K562 (cell line): Measurements from ENCODE around the gene MYOM1. TPM values are rescaled to one million over a fixed set of nuclear protein-coding genes. Genes with fewer than 3 reads are reported as not detected.

Experiments used
- CEBPG ChIP-seq, 3 experiments: fragments of 200-800 bp in 1 of 3; sonication (Bioruptor generic) in 1 of 3; sonication (generic) in 1 of 3; formaldehyde crosslinking in 1 of 3; IDR thresholded peaks in 2 of 3; conservative IDR thresholded peaks in 1 of 3; 2 replicates each; pipeline versions ENCODE4 v1.6.1 to v1.8.0; 2016 to 2022; ENCODE audit warnings: missing compliant biosample characterization in 2 of 3, missing genetic modification characterization in 2 of 3, mild to moderate bottlenecking in 1 of 3, missing genetic modification reagents in 1 of 3
- ELF1 ChIP-seq: fragments of 200-800 bp; sonication (Bioruptor generic); IDR thresholded peaks from 2 replicates; pipeline ENCODE4 v1.6.1; 2016; ENCODE audit warnings: missing genetic modification characterization, missing compliant biosample characterization
- ELK1 ChIP-seq: sonication (generic); formaldehyde crosslinking; IDR thresholded peaks from 2 replicates; pipeline ENCODE4 v1.8.1; 2022; ENCODE audit warnings: missing genetic modification reagents
- EWSR1 ChIP-seq: fragments of 450-650 bp; IDR thresholded peaks from 2 replicates; pipeline ENCODE4 v1.6.1; 2018; ENCODE audit warnings: borderline replicate concordance, mild to moderate bottlenecking, low read depth, moderate library complexity; ENCODE audit not compliant: partially characterized antibody
- GABPB1 ChIP-seq: sonication (generic); formaldehyde crosslinking; IDR thresholded peaks from 2 replicates; pipeline ENCODE4 v1.8.0; 2022; ENCODE audit warnings: mild to moderate bottlenecking, missing genetic modification reagents
- MED1 ChIP-seq: sonication (generic); formaldehyde crosslinking; IDR thresholded peaks from 2 replicates; pipeline ENCODE4 v1.8.1; 2023; ENCODE audit warnings: missing genetic modification reagents, borderline replicate concordance
- NCOA6 ChIP-seq: fragments of 450-650 bp; IDR thresholded peaks from 2 replicates; pipeline ENCODE4 v1.6.1; 2017; ENCODE audit warnings: mild to moderate bottlenecking
- RBBP5 ChIP-seq: fragments of 200-600 bp; sonication (generic); IDR thresholded peaks from 2 replicates; pipeline ENCODE4 v1.6.1; 2012; ENCODE audit warnings: borderline replicate concordance, mild to moderate bottlenecking, low read length, control low read depth, inconsistent platforms; ENCODE audit not compliant: insufficient read depth, poor library complexity, severe bottlenecking
- SAFB ChIP-seq: fragments of 200-400 bp; formaldehyde crosslinking; IDR thresholded peaks from 2 replicates; pipeline ENCODE4 v1.6.1; 2017; ENCODE audit warnings: low read depth, low read length, borderline replicate concordance
- SAFB2 ChIP-seq: fragments of 200-400 bp; formaldehyde crosslinking; IDR thresholded peaks from 2 replicates; pipeline ENCODE4 v1.6.1; 2018; ENCODE audit warnings: borderline replicate concordance, low read length, low read depth, moderate library complexity; ENCODE audit not compliant: severe bottlenecking
- SMAD3 ChIP-seq: fragments of 450-650 bp; formaldehyde crosslinking; conservative IDR thresholded peaks from 2 replicates; pipeline ENCODE4 v1.4.0; 2020; ENCODE audit warnings: mild to moderate bottlenecking
- SUPT5H ChIP-seq: fragments of 450-650 bp; IDR thresholded peaks from 2 replicates; pipeline ENCODE4 v1.6.1; 2016
- TFAP4 ChIP-seq: sonication (generic); formaldehyde crosslinking; IDR thresholded peaks from 2 replicates; pipeline ENCODE4 v1.8.0; 2022; ENCODE audit warnings: missing genetic modification reagents, mild to moderate bottlenecking, moderate library complexity, borderline replicate concordance
- U2AF1 ChIP-seq: fragments of 200-400 bp; formaldehyde crosslinking; optimal IDR thresholded peaks from 2 replicates; pipeline ENCODE3; 2017; ENCODE audit warnings: mild to moderate bottlenecking, low read depth, low read length, moderate library complexity
- ZC3H11A ChIP-seq: IDR thresholded peaks from 2 replicates; pipeline ENCODE4 v1.6.1; 2012; ENCODE audit warnings: low read depth, low read length, improper control_type of control experiment
- ZNF57 ChIP-seq: fragments of 450-650 bp; formaldehyde crosslinking; IDR thresholded peaks from 2 replicates; pipeline ENCODE4 v1.4.0; 2020; ENCODE audit warnings: mild to moderate bottlenecking, moderate library complexity
- ZNF75A ChIP-seq: fragments of 450-650 bp; formaldehyde crosslinking; IDR thresholded peaks from 2 replicates; pipeline ENCODE4 v1.4.0; 2020; ENCODE audit warnings: mild to moderate bottlenecking
- polyA plus RNA-seq, 8 experiments: library from polyadenylated mRNA; depleted of rRNA in 4 of 8; stranded (reverse) in 5 of 8; unstranded in 3 of 8; fragments of >200 nt; fragmentation: Nextera tagmentation in 2 of 8; fragmentation: Illumina TruSeq in 1 of 8; extraction: Ambion mirVana in 2 of 8; extraction: Trizol in 1 of 8; gene quantifications; 2 replicates each; pipeline versions ENCODE4 v1.2.1 to v1.2.3, GENCODE V29; 2011 to 2014; ENCODE audit warnings: inconsistent platforms in 1 of 8, missing spikeins in 1 of 8
- total RNA-seq, 7 experiments: library from RNA; depleted of rRNA in 6 of 7; stranded (reverse); fragments of >200 nt in 6 of 7; fragmentation: Illumina TruSeq in 2 of 7; extraction: Trizol in 2 of 7; gene quantifications; 2 replicates each; pipeline versions ENCODE4 v1.2.1 to v1.2.3, GENCODE V29; 2011 to 2021; ENCODE audit warnings: low replicate concordance in 1 of 7
- TF ChIP-seq, protein P1 (sequence below): sonication (generic); formaldehyde crosslinking; IDR thresholded peaks from 2 replicates; pipeline ENCODE4 v1.8.0; 2023; ENCODE audit warnings: missing genetic modification reagents, mild to moderate bottlenecking, borderline replicate concordance
- TF ChIP-seq, protein P2 (sequence below): sonication (generic); formaldehyde crosslinking; IDR thresholded peaks from 2 replicates; pipeline ENCODE4 v1.9.0; 2022; ENCODE audit warnings: mild to moderate bottlenecking, missing genetic modification reagents

Gene MYOM1
- total and polyA plus RNA-seq, 9 of the 15 experiments (the other 6 are each of a cell fraction or from before 2014, with no cell fraction given) = 0.01 to 0.62 (median 0.25) TPM

DNA sequence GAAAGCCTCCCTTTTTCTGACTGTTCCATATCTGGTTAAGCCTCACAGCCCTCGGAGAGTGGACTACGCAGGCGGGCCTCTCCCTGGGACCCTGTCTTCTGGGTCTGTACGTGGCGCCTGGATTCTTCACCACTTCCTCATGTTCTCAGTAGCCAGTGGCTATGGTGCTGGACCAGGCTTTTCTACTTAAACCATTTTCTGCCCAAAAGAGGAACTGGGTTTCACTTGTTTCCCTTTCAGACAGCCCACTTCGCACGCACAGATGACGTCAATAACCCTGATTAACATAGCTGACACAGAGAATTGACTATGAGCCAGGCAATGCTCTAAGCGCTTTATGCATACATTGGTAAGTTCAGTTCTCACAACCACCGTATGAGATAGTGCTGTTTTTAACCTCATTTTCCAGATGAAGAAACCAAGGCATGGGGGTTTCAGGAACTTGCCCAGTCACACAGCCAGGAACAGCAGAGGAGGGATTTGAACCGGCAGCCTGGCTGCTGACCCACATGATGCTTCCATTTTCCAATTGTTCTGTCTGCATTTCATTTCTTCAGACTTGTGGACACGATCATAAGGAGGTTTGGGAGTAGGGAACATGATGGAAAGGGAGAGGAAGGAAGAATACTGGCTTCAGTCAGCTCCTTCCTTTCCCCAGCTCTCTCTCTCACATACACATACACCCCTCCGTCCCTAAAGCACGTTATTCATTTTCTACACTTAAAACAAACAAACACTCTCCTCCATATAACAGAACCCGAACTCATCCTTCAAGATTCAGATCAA, 41.7 kb downstream of the MYOM1 start (continued):
- peak; percentile 25; the same call in 1 of the 2 replicates for TF ChIP-seq TFAP4 (CRISPR knock-in tag)
- TF ChIP-seq EWSR1 = no peak
- no peak for TF ChIP-seq ELF1 (tag)
- TF ChIP-seq ZNF75A (CRISPR knock-in tag) = no peak
- TF ChIP-seq SAFB = no peak
- peak; percentile 58; the same call in 1 of the 2 replicates for TF ChIP-seq GABPB1 (CRISPR knock-in tag)
- TF ChIP-seq, protein P1, sequence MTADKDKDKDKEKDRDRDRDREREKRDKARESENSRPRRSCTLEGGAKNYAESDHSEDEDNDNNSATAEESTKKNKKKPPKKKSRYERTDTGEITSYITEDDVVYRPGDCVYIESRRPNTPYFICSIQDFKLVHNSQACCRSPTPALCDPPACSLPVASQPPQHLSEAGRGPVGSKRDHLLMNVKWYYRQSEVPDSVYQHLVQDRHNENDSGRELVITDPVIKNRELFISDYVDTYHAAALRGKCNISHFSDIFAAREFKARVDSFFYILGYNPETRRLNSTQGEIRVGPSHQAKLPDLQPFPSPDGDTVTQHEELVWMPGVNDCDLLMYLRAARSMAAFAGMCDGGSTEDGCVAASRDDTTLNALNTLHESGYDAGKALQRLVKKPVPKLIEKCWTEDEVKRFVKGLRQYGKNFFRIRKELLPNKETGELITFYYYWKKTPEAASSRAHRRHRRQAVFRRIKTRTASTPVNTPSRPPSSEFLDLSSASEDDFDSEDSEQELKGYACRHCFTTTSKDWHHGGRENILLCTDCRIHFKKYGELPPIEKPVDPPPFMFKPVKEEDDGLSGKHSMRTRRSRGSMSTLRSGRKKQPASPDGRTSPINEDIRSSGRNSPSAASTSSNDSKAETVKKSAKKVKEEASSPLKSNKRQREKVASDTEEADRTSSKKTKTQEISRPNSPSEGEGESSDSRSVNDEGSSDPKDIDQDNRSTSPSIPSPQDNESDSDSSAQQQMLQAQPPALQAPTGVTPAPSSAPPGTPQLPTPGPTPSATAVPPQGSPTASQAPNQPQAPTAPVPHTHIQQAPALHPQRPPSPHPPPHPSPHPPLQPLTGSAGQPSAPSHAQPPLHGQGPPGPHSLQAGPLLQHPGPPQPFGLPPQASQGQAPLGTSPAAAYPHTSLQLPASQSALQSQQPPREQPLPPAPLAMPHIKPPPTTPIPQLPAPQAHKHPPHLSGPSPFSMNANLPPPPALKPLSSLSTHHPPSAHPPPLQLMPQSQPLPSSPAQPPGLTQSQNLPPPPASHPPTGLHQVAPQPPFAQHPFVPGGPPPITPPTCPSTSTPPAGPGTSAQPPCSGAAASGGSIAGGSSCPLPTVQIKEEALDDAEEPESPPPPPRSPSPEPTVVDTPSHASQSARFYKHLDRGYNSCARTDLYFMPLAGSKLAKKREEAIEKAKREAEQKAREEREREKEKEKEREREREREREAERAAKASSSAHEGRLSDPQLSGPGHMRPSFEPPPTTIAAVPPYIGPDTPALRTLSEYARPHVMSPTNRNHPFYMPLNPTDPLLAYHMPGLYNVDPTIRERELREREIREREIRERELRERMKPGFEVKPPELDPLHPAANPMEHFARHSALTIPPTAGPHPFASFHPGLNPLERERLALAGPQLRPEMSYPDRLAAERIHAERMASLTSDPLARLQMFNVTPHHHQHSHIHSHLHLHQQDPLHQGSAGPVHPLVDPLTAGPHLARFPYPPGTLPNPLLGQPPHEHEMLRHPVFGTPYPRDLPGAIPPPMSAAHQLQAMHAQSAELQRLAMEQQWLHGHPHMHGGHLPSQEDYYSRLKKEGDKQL (CRISPR knock-in tag) = no peak
- TF ChIP-seq, protein P2, sequence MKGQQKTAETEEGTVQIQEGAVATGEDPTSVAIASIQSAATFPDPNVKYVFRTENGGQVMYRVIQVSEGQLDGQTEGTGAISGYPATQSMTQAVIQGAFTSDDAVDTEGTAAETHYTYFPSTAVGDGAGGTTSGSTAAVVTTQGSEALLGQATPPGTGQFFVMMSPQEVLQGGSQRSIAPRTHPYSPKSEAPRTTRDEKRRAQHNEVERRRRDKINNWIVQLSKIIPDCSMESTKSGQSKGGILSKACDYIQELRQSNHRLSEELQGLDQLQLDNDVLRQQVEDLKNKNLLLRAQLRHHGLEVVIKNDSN = no peak
- no peak for TF ChIP-seq CEBPG (CRISPR knock-in tag; IDR thresholded peaks at IDR 0.05)
- no peak for TF ChIP-seq CEBPG (tag; conservative IDR thresholded peaks at IDR 0.05 in 1 of 2, IDR thresholded peaks at IDR 0.05 in 1 of 2)
- no peak for TF ChIP-seq ZNF57 (CRISPR knock-in tag)
- no peak for TF ChIP-seq RBBP5
- TF ChIP-seq U2AF1 = no peak
- no peak for TF ChIP-seq ZC3H11A
- no peak for TF ChIP-seq SAFB2
- TF ChIP-seq SUPT5H = no peak
- no peak for TF ChIP-seq MED1
- TF ChIP-seq SMAD3 (CRISPR knock-in tag) = no peak
- no peak for TF ChIP-seq NCOA6
- TF ChIP-seq ELK1 (CRISPR knock-in tag) = no peak
